Occipital lobe (tissue), 2 donors: ENCODE measurements around the gene PPP1CA. TPM values are rescaled to one million over a fixed set of nuclear protein-coding genes. Genes with fewer than 3 reads are reported as not detected.

ENCODE experiments used
- DNase-seq: peaks from one replicate; lab custom pipeline; 2025; lab: John Stamatoyannopoulos, UW
- total RNA-seq: library from RNA; depleted of rRNA; stranded (reverse); fragments of >200 nt; gene quantifications from one replicate; pipeline ENCODE4 v1.2.3, GENCODE V29; 2014

PPP1CA gene
- total RNA-seq, 1 donor from 2014 or later: 53.5 TPM

- DNase-seq: no peak
Observed at GRCh38 chr11:67387069-67387468, 14.6 kb downstream of the PPP1CA start.

DNA sequence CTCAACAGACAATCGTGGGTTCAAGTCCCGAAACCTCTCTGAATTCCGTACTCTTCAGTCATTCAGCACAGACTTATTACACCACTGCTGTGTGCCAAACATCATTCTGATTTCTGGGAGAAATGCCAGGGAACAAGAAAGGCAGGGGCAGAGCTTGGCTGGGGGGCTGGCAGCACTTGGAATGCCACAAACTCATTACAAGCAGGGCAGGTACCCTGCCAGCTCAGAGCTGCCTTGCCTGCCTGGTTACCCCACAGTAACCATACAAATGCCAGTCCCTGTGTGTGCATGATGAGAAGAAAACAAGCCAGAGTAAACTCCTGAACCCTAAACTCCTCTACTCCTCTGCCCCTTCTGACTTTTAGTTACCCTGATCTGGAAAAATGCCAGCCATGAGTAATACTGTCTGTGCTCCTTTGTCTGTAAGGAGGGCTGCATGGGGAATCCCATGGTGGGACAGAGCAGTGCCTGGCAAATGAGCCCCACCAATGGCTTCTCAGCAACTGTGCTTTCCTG lies 16.7 kb downstream of the PPP1CA start:
- no peak for DNase-seq

DNA sequence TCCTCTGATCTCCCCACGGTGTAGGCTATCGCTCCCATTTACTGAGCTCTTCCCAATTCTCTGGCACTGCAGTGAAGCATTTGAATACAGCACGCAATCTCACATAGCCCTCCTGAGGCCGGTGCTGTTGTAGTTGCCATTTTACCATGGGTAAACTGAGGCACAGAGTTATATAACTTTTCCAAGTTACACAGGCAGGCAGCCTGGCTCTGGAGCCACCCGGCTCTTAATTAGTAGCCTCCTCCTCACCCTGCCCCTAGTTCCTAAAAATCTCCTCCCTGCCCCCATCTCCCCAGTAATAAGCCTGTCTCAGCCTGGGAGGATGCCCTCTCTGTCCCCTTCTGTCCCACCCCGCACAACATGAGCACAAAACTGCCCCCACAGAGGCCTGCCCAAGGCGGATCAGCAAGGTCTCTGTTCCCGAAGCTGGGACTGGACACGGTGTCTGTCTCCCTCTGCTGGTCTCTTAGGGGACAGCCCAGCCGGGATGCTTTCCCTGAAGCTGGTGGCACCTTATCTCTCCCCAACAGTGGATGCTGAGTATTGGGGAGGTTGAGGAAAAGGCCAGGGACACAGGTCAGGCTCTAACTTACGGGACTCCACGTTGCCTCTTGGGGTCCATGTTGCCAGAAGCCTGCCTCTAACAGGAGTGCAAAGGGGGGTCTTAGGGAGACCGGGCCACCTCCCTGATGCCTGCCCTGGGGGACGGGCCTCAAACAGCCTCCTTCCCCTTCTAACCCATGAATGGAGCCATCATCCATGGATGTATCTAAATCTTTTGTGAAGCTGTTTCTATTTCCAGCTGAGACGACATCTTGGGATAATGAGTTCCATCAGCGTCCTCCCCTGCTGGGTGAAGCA lies 19.2 kb downstream of the PPP1CA start:
- peak; percentile 52 for DNase-seq

GRCh38 chr11:67381244-67381972 lies 20.2 kb downstream of the PPP1CA start:
- no peak for DNase-seq

DNA sequence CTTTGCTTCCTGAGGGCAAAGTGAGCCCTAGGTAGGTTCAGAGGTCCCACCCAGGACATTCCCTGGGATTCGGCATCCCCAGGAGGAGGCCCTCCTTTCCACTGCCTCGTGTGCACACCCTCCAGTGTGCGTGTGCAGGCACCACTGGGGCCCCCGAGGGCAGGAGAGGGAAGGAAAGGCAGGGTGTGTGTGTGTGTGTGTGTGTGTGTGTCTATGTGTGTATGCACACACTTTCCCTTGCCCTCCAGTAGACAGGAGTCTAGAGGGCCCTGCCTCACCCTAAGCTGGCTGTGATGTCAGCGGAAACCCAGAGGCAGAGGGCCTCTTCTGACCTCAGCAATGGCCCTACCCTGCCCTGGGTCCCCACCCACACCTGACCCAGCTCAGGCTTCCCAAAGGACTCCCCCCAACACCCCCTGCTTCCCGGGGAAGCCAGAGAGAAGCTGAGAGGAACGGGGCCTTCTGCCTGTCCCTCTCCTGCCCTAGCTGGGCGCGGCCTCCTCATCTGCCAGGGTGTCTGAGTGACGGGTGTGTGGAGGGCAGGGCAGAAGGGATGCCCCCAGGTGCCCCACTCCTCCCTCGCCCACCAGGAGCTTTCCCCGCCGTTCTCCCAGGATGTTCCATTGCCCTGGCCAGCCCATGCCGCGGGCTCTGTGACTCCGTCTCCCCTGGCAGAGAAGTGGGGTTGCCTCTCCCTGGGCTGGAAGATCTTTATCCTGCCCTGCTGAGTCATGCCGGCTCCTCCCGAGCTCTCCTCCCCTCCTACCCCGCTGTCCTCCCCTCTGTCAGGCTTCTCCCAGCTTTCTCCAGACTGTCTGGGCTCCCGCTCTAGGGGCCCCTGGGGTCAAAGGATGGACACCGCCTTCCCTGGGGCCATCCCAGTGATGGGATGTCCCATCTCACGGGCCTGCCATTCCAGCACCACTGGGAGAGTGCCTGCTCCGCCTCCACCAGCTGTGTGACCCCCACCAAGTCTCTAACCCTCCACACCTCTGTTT lies 22.3 kb downstream of the PPP1CA start:
- DNase-seq: no peak

DNA sequence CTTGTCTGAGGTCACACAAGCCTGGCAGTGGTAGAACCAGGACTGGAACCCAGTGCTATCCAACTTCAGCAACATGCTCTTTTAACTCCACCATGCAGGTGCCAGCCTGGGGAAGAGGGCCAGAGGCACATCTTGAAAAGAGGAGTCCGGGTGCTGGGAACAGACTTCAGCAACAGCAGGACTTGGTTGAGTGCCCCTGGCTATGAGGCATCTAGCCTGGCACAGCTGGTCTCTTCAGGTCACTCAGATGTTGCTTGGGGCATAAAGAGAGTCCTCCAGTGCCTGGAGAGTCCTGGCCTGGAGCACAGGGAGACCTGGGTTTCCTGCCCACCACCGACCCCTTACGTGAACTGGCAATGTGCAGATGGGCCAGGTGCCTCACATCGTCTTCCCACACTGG lies 23.1 kb downstream of the PPP1CA start:
- DNase-seq: no peak

DNA sequence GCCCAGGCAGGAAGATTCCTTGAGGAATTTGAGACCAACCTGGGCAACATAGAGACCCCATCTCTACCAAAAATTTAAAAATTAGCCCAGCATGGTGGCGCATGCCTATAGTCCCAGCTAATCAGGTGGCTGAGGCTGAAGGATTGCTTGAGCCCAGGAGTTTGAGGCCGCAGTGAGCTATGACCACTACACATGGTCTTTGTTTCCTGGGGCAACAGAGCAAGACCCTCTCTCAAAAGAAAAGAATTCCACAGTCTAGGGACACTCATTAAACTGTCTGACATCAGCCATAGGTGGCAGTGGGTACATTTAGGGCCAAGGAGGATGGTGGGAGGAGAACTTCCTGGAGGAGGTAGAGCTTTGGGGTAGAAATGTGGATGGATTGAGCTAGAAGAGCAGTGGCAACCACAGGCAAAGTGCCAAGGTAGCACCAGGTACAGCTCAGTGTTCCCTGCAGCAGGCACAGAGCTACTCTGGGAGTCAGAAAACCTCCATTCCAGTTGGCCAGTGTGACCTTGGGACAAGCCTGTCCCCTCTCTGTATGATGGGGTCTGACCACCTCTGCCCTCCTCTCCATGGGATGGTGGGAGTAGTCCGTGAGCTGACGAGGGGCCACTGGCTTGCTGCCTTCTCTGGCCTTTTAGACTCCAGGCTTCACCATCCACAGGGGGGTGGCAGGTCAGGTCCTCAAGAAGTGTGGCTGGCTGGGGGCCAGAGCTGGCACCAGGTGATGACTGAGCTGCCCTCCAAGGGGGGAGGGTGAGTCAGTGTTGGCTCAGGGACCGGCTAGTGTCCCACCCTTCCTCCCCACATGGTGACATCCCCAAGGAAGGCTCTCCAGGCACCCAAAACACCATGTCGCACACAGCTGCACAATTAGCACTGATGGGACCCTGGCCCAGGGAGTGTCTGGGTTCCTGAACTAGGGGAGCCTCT lies 24.5 kb downstream of the PPP1CA start:
- no peak for DNase-seq

- DNase-seq: no peak
Observed at GRCh38 chr11:67376063-67376820, 25.4 kb downstream of the PPP1CA start.

GRCh38 chr11:67375320-67376055 lies 26.2 kb downstream of the PPP1CA start:
- DNase-seq: no peak

GRCh38 chr11:67374571-67375281 lies 26.9 kb downstream of the PPP1CA start:
- DNase-seq: no peak

GRCh38 chr11:67373648-67374570 lies 27.7 kb downstream of the PPP1CA start:
- no peak for DNase-seq

DNA sequence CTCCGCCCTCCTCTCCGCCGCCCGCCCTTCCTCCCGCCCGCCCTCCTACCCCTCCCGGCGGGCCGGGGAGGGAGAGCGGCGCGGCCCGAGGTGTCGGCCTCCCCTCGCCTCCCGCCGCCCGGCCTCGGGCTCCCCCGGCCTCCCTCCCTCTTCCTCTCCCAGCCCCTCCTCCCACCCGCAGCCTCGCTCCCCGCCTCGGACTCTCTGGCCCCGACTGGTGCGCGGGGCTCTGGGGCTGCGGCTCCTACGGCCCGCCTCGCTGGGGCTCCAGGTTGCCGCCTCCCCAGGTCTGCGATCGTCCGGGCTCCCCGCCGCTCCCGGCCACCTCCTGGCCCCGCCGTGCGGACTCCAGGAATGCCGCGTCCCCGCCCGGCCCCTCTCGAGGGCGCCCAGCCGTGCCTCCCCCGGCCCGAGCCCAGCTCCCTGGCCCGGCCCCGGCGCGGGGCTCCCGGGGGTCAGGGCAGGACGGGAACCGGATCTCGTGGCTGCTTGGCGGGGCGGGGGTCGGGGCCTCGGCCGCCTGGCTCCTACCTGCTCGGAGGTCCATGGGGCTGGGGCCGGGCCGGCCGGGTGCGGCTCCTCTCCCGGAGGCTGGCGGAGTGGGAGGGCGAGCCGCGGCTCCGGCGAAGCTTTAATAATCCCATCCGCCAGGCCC lies 28.5 kb downstream of the PPP1CA start, which contains the start of gene CLCF1:
Gene CLCF1 (minus strand): TSS at position 606 of the 655 bp plus-strand sequence. CDS start 59 bp downstream, at position 547.
- DNase-seq: no peak

DNA sequence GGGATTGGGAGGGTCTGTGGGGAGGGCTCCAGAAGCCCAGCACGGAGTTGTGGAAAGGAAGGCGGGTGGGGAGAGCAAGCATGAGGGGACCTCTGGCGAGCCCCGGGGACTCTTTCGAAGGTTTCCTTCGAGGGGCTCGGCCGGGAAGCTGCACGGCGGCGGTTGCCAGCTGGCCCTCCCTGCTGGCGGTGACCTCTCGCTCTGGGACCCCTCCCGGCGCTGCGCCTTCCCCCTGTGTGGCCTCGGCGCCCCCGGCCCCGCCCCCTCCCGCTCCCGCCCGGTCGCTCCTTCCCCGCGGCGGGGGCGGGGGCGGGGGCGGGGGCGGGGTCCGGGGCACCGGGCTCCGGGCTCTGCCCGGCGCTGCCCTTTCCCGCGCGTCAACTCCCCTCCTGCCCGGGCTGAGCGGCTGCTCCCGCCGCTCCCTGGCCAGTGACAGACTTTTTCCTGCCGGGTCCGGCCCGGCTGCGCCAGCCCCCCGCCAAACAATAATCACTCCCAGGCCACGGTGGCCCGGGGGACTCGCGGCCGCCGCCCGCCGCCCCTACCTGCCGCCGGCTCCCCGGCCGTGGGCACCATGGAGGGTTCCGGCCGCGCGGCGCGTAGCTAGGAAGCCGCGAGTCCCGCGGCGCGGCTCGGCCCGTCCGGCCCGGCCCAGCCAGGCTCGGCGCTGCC lies 29.2 kb downstream of the PPP1CA start:
- DNase-seq: no peak

DNA sequence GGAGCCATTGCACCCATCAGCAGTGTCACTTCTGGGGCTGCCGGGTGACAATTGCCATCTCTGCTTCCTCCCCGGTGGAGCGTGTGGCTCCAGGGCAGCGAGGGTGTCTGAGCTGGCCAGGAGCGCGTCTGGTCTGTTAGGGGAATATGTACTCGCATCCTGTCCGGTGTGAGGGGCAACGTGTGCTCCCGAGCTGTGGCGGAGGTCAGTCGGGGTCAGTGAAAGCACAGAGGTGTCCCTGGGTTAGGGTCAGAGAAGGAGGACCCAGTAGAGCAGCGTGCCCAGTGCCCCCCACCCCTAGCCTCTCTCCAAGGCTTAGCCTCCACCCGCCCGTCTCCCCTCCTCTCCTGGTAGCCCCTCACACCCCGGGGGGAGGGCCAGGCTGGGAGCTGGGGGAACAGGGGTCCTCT lies 29.7 kb downstream of the PPP1CA start:
- no peak for DNase-seq

DNA sequence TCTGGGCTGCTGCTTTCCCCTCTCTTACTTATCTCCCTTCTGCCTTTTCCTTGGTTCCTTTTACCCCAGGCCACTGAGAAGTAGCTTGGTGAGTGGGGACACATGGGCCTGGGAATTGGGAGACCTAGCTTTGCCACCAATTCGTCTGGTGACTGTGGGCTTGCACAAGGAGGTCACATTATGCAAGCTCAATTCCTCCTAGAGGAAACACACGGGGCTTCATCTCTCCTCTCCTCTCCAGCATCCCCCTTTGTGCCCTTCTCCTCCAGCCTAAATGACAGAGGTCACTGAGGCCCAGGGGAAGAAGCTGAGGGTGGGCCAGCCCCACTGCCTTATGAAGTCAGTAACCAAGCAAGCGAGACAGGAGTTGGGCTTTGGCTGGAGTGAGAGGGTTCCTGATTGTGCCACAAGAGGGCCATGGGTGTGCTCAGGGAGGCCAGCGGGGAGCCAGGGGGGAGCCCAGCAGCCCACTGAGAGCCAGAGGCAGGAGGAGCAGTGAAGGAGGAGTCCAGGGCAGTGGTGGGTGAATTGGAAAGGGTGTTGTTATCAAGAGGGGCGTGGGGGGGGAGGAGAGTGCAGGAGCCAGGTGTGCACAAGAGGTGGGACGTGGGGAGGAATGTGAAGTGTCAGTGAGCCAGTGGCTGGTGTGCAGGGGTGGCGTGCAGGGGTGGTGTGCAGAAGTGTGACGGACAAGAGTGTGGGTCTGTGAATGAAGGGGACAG lies 30.3 kb downstream of the PPP1CA start:
- no peak for DNase-seq
